CD4-positive, alpha-beta T cell treated with Interleukin-17A for 4 hours (primary cell): Measurements from ENCODE around the gene LYPD6B.

Experiments
- DNase-seq: peaks from one replicate; pipeline ENCODE4 v3.0.0-alpha.2; 2020; ENCODE audit warnings: mixed read lengths

LYPD6B gene

GRCh38 chr2:149077861-149078260 is 39.4 kb downstream of the LYPD6B start:
- DNase-seq: no peak

GRCh38 chr2:149080099-149080498 is 41.6 kb downstream of the LYPD6B start:
- DNase-seq: no peak

GRCh38 chr2:149080971-149081370 is 42.5 kb downstream of the LYPD6B start:
- DNase-seq: no peak

- no peak for DNase-seq
Measured at GRCh38 chr2:149082079-149082478, 43.6 kb downstream of the LYPD6B start.

GRCh38 chr2:149082735-149083134 is 44.2 kb downstream of the LYPD6B start:
- DNase-seq: no peak

- DNase-seq: no peak
Measured at GRCh38 chr2:149084924-149085795, 46.7 kb downstream of the LYPD6B start.

- no peak for DNase-seq
Measured at GRCh38 chr2:149087751-149088150, 49.3 kb downstream of the LYPD6B start.

- DNase-seq: no peak
Measured at GRCh38 chr2:149089068-149089467, 50.6 kb downstream of the LYPD6B start.

- DNase-seq: no peak
Measured at GRCh38 chr2:149090706-149091105, 52.2 kb downstream of the LYPD6B start.

GRCh38 chr2:149093579-149093978 is 55.1 kb downstream of the LYPD6B start:
- DNase-seq: no peak

- no peak for DNase-seq
Measured at GRCh38 chr2:149094217-149095015, 55.9 kb downstream of the LYPD6B start.

GRCh38 chr2:149098701-149099100 is 60.2 kb downstream of the LYPD6B start:
- no peak for DNase-seq

- no peak for DNase-seq
Measured at GRCh38 chr2:149099298-149099697, 60.8 kb downstream of the LYPD6B start.

GRCh38 chr2:149100739-149101699 is 62.5 kb downstream of the LYPD6B start:
- no peak for DNase-seq

GRCh38 chr2:149101818-149102217 is 63.3 kb downstream of the LYPD6B start:
- DNase-seq: no peak

GRCh38 chr2:149103081-149103620 is 64.7 kb downstream of the LYPD6B start:
- DNase-seq: no peak

- DNase-seq: no peak
Measured at GRCh38 chr2:149104221-149104620, 65.7 kb downstream of the LYPD6B start.

GRCh38 chr2:149112068-149112467 is 73.6 kb downstream of the LYPD6B start:
- DNase-seq: no peak

- no peak for DNase-seq
Measured at GRCh38 chr2:149112713-149113112, 74.2 kb downstream of the LYPD6B start.

- no peak for DNase-seq
Measured at GRCh38 chr2:149115781-149116180, 77.3 kb downstream of the LYPD6B start.

- no peak for DNase-seq
Measured at GRCh38 chr2:149119368-149119767, 80.9 kb downstream of the LYPD6B start.

GRCh38 chr2:149122516-149122915 is 84.0 kb downstream of the LYPD6B start:
- no peak for DNase-seq
